ENCODE measurements around the gene GRM3.

Gene GRM3

GRCh38 chr7:86790383-86790782 lies 146.7 kb downstream of the GRM3 start:
- DNase-seq = no peak

- no peak for DNase-seq
Measured at GRCh38 chr7:86792260-86792659, 148.6 kb downstream of the GRM3 start.

- DNase-seq = no peak
Measured at GRCh38 chr7:86793136-86793535, 149.4 kb downstream of the GRM3 start.

- DNase-seq = no peak
Measured at GRCh38 chr7:86814661-86815379, 171.1 kb downstream of the GRM3 start.

- no peak for DNase-seq
Measured at GRCh38 chr7:86815556-86815955, 171.8 kb downstream of the GRM3 start.

- DNase-seq = no peak
Measured at GRCh38 chr7:86818903-86819302, 175.2 kb downstream of the GRM3 start.

GRCh38 chr7:86823769-86824168 lies 180.1 kb downstream of the GRM3 start:
- no peak for DNase-seq

- no peak for DNase-seq
Measured at GRCh38 chr7:86825264-86825663, 181.6 kb downstream of the GRM3 start.

- DNase-seq = no peak
Measured at GRCh38 chr7:86826948-86827347, 183.2 kb downstream of the GRM3 start.

GRCh38 chr7:86833360-86833759 lies 189.7 kb downstream of the GRM3 start:
- DNase-seq = no peak

GRCh38 chr7:86837235-86837634 lies 193.5 kb downstream of the GRM3 start:
- DNase-seq = no peak

- no peak for DNase-seq
Measured at GRCh38 chr7:86844608-86845007, 200.9 kb downstream of the GRM3 start.

GRCh38 chr7:86846494-86847190 lies 202.9 kb downstream of the GRM3 start:
- DNase-seq = no peak

GRCh38 chr7:86848226-86848625 lies 204.5 kb downstream of the GRM3 start:
- no peak for DNase-seq

GRCh38 chr7:86851566-86851965 lies 207.9 kb downstream of the GRM3 start:
- DNase-seq = no peak

- no peak for DNase-seq
Measured at GRCh38 chr7:86863452-86863851, 219.7 kb downstream of the GRM3 start.

GRCh38 chr7:86867163-86867762 lies 223.6 kb downstream of the GRM3 start:
- no peak for DNase-seq

- DNase-seq = no peak
Measured at GRCh38 chr7:86876146-86876545, 232.4 kb downstream of the GRM3 start.

- DNase-seq = no peak
Measured at GRCh38 chr7:86884152-86884551, 240.4 kb downstream of the GRM3 start.

- DNase-seq = no peak
Measured at GRCh38 chr7:86889501-86889900, 245.8 kb downstream of the GRM3 start.

- DNase-seq = no peak
Measured at GRCh38 chr7:86898171-86898570, 254.5 kb downstream of the GRM3 start.

GRCh38 chr7:86900886-86901285 lies 257.2 kb downstream of the GRM3 start:
- DNase-seq = no peak

- DNase-seq = no peak
Measured at GRCh38 chr7:86904949-86905834, 261.5 kb downstream of the GRM3 start.
